Stimulated activated CD4-positive, alpha-beta T cell treated with anti-CD3 and anti-CD28 coated beads, Interleukin-1b, Interleukin-23, amount 100 ng/mL, for 4 hours (primary cell): Measurements from ENCODE around the gene PRELID3B.
A peak's percentile ranks its signal among the peaks of the same experiment; 100 is the strongest.
"Not testable (repeated sequence)": the region's sequence is repeated elsewhere in the genome, so short reads cannot be mapped to it uniquely, and the experiment has no call there.

Experiments used
- DNase-seq, 2 donors: peaks; one replicate each; pipeline ENCODE4 v3.0.0-alpha.2; 2020; ENCODE audit warnings: low read depth in 2 of 2

Gene PRELID3B

GRCh38 chr20:59048681-59049030, 6.1 kb upstream of the PRELID3B start:
- no peak for DNase-seq

DNA sequence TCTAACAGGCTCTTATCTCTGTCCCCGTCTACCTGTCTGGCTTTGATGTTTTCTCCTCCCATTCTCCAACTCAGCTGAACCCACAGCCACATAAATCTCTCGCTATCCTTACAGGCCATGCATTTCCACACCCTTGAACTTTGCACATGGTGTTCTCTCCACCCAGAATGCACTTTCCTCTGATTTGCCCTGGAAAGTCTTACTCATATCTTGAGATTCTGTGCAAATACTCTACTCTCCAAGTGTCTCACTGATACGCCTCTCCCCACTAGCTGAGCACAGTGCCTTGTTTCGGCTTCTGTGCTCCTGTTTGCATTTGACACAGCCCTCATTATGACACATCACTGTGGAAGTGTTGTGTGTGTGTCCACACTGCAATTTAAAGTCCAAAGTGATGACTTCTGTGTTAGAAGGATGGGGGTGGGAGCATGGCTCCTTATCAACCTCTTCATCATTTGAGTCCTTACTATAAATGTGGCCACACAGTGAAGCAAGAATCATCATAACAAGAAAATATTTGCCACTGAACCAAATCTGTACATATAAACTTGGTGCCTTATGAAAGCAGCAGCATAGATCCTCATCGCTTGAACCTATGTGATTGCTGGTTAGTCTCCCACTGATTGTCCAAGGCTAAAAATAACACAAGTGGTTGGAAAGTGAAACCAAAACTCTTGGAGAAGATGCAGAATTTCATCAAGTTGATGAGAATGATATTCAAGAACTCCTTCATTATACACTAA, 5.5 kb upstream of the PRELID3B start:
- no peak for DNase-seq

DNA sequence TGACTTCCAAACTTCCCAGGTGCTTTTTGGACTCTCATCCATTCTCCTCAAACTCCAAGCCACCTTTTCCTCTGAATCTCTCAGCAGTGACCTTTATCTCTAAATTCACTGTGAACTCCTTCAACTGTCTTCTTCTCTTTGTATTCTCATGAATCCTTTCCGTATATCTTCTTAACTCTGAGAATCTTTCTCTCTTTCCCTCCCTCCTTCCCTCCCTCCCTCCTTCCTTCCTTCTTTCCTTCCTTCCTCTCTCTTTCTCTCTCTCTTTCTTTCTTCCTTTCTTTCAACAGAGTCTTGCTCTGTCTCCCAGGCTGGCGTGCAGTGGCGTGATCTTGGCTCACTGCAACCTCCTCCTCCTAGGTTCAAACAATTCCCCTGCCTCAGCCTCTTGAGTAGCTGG, 4.3 kb upstream of the PRELID3B start:
- DNase-seq: no peak

DNA sequence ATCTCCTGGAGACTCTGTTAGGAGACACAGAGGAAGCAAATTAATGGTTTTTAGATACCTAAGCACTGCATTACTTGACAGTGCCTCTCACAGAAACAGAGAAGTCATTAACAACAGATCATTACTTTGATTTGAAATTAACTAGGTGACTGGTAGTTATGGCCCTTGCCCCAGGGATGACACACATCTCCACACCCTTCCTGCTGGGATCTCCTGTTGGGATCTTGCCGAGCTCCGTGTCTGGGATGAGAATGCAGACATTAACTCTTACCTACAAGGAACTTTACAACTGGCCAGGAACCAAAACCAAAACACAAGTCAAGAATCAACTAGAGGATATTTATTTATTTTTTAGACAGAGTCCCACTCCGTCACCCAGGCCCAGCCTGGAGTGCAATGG, 2.2 kb upstream of the PRELID3B start:
- no peak for DNase-seq

DNA sequence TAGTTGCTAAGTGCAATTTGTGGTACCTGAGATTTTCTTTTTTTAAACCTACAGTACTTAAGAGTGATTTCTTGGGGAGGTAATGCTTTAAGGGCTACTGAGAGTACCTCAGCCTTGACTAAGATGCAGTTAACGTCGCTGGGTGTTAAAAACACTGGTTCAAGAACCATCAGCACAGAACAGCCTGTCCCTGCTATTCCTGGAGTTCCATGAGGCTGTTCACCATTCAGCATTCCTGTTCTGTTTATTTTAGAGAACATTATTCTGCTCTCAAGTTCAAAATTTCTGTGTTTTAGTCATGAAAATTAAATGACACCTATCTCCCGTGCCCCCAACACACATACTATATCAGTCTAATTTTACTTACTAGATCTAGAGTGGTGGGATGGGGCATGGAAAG, 1.7 kb upstream of the PRELID3B start:
- no peak for DNase-seq

DNA sequence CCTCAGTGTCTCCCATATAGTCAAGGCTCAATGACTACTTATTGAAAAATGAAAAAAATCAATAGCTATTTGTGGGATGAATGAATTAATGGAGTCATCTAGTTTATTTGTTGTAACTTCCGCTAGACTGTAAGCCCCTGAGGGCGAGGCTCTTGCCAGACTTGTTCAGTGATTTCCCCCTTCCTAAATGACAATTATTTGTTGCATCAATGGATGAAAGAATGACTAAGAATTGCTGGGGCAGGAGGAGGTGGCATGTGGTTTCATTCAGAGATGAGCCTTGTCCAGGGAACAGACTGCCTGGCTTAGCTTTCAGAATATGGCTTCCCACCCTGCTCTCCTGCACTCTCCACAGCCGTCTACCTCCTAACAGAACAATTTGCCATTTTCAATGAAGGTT, 1.1 kb upstream of the PRELID3B start:
- no peak for DNase-seq

GRCh38 chr20:59042796-59043631, 428 bp upstream of the PRELID3B start:
- peak; percentile 92 to 97 for DNase-seq

GRCh38 chr20:59041487-59041886, 1.1 kb downstream of the PRELID3B start:
- not testable (repeated sequence) for DNase-seq

DNA sequence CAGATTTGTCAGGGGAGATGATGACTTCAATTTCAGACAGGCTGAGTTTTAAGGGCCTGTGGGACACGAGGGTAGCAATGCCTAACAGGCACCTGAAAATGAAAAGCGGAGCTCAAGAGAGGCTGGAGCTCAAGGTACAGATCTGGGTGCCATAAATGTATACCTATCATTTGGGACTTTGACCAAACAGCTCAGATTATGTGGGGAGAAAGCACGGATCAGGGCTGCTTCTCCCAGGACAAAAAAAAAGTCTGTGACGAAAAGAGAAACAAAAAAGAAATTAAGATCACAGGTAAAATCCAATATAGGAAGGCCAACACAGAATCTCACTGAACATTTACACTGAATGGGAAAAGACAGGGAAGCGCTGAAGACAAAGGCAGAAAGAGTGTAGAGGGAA, 1.9 kb downstream of the PRELID3B start:
- DNase-seq: no peak

DNA sequence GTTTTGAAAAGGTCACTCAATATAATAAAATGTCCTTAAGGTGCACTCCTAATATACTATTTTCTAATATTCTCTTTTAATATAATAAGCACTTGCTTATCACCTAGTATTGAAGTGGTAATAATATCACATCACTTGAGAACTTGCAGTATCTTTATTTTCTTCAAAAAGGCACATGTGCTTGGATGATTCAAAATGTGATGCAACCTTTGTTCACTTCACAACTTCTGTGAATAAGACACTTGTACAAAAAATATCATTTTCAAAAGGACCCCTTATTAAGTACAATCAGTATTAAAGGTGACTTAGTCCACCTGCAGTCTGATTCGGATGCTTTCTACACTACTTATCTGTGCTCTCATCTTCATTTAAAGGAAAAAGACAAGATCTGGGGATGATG, 3.4 kb downstream of the PRELID3B start:
- DNase-seq: no peak

DNA sequence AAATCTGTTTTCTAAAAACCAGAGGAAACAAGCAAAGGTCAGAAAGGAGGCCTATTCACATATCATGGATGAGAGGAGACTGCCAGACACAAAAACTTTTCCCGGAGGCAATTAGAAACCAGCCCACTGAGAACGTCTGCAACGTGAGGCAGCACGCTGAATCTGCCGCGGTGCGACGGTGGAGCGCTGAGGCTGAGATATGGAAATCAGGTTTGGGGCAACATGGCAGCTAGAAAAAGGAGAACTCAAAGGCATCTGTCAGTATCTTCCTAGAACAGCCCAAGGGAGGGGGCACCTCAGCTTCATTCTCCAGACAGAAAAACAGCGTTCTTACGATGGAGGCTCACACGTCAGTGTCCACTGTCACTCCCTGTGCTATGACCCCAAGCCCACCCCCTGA, 5.2 kb downstream of the PRELID3B start:
- no peak for DNase-seq

DNA sequence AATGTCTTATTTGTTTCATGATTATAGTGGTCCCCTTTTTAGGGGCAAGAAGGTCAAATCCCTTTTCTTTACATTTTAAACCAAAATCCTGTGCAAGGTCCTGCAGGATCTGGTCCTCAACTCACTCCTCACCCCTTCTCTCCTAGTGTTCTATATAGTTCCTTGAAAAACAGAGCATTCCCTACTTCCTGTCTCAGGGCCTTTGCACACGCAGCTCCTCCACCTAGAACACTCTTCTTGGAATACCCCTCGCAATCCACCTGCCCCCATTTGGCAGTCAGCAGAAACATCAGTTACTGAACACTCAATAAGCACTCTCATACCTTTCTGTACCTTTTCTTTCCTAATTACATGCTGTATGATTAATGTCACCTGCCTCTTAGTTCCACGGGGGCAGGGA, 7.2 kb downstream of the PRELID3B start:
- no peak for DNase-seq

GRCh38 chr20:59033616-59034165, 8.9 kb downstream of the PRELID3B start:
- no peak for DNase-seq

DNA sequence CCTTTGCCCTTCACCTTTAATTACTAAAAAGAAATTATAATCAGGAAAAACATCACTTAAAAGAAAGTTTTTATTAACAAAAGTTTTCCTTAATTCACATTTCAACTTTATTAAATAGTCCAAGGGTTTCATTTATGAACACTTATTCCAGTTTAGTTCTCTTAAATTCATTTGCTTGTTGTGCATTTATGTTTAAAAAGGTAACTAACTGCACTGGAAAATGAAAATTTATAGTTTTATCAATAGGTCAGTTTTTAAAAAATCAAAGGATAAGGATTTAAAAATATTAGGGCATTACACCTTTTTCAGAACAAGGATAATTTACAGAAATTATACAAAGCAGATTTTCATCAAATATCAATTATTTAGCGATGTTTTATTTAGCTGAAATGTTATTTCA, 9.5 kb downstream of the PRELID3B start:
- DNase-seq: no peak

DNA sequence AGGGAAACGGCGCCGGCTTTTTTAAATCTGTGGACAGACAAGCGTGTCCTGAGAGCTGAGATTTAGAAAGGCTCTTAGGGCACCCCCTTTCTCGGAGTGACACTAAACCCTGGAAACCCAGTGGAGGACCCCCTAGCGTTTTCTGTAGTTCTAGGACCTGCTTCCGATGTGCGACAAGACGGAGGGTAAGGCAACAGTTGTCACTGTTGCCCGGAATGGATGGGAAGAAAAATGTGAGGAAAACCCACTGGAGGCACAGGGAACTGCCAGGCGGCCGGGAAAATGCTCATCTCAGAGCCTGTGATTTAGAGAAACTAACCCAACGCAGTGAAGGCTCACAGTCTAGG, 9.9 kb downstream of the PRELID3B start:
- no peak for DNase-seq

DNA sequence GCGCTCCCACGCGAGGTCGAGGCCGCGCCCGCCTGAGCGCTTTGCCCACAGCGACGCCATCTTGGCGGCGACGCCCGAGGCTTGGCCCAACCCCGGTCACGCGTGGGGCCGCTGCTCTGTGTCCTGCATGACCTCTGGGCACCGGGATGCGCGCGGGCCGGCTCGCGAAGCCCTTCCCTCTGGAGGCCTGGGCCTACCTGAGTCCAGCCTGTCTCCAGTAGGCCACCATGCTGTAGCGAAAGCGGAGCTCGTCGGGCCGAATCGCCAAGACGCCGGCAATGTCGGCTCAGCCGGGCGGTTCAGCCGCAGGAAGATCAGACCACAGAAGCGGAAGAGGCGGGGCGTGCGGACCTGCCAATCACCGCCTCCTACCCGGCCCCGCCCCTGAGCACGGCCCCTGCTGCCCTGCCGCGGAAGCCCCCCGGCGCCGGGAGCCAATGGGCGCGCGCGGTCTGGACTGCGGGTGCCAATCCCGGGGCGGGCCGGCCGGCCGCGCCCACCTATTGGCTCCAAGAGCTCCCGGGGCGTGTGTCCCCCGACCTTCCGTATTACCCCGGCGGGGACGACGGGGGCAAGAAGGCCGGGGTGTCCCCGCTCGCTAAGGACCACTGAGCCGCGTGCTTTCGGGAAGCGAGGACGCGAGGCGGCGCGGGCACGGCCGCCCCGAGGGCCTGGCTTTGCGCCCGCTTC, 10.4 kb downstream of the PRELID3B start, which contains the start of gene ATP5F1E:
Gene ATP5F1E (minus strand): TSS at position 313 of the 690 bp plus-strand sequence. CDS start 84 bp downstream, at position 229.
- peak; percentile 94 to 96 for DNase-seq

GRCh38 chr20:59031564-59032022, 11.0 kb downstream of the PRELID3B start:
- DNase-seq: no peak

DNA sequence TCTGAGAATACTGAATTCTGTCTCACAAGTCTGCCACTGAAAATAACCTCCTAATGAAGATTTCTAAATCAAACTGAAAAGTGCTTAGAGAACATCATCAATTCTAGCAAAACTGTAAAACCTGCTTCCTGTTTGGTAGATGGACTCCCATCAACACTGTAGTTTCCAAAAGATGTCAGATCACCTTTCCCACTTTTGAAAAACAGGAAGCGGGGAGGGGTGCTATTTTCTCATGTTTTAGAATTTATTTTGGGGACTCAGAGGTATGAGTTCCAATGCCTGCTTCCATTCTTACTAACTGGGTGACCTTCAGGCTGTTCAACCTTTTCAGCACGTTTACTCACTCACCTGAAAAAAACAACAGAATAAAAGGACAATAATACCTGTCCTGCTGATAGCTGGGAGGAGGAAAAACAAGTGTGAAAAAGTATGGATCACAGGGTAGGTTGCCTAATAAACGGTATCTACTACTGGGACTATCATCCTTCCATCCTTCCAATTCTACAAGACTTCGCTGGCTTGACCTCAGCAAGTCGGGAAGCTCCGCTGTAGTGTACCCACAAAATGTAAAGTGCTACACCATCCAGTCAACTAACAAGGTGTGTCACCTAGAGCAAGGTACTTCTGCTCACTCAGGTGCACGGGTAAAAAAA, 11.5 kb downstream of the PRELID3B start:
- DNase-seq: no peak

DNA sequence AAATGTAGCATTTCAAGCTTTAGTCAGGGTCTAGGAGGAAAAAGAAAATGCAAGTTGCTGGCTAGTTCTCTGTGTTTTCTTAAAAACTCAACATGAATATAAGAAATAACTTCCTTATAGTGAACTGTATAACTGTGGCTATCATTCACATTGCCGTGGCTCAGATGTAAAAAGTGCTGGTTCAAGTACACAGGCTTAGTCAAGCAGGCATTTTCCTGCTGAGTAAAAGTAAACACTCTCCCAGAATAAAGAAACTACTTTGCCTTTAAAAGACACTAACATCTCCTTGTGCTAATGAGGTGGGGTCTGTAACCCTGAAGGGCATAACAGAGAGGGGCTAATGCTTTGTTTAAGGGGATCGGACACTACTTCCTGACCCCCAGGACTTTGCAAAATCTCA, 13.8 kb downstream of the PRELID3B start:
- DNase-seq: no peak

DNA sequence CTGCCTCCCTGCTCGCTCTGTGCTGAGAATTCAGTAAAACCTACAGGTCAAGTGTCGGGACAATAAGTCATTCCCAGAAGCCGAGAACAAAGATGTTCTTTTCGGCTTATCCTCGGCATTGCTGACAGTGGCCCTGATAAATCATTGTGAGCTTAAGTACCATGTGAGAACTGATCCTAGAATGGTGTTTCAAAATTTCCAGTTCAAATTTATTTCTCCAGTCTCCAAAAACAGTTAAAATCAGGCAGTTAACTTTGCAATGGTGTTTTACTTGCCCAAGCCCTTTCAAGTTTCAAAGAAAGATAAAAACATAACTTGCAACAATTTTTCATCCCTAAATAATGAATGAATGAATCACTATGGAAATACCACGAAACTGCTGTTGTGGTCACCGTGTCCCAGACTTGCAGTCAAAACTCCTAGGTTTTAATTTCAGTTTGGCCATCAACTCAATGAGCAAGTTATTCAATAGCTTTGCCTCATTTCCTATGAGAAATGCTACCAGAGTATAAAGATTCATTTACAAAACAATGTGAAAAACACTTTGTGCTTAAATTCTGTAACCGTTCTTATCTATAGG, 14.8 kb downstream of the PRELID3B start:
- no peak for DNase-seq
